Measurements from ENCODE around the gene PTPN14.

PTPN14 gene

GRCh38 chr1:214567481-214567980, 16.1 kb upstream of the PTPN14 start:
- DNase-seq, result no peak

- no peak for DNase-seq
Observed at GRCh38 chr1:214566158-214567104, 15.0 kb upstream of the PTPN14 start.

GRCh38 chr1:214565310-214565709, 13.9 kb upstream of the PTPN14 start:
- DNase-seq, result no peak

GRCh38 chr1:214563881-214564280, 12.5 kb upstream of the PTPN14 start:
- DNase-seq, result no peak

GRCh38 chr1:214557952-214558735, 6.7 kb upstream of the PTPN14 start:
- no peak for DNase-seq

- DNase-seq, result no peak
Observed at GRCh38 chr1:214553142-214553710, 1.8 kb upstream of the PTPN14 start.

GRCh38 chr1:214552174-214552608, 789 bp upstream of the PTPN14 start:
- DNase-seq, result no peak

GRCh38 chr1:214550857-214551435, 456 bp downstream of the PTPN14 start:
- no peak for DNase-seq

GRCh38 chr1:214550013-214550856, 1.2 kb downstream of the PTPN14 start:
- DNase-seq, result no peak

- no peak for DNase-seq
Observed at GRCh38 chr1:214549604-214550003, 1.8 kb downstream of the PTPN14 start.

- no peak for DNase-seq
Observed at GRCh38 chr1:214548988-214549387, 2.4 kb downstream of the PTPN14 start.

GRCh38 chr1:214548271-214548670, 3.1 kb downstream of the PTPN14 start:
- DNase-seq, result no peak

GRCh38 chr1:214547747-214548146, 3.7 kb downstream of the PTPN14 start:
- DNase-seq, result no peak

- no peak for DNase-seq
Observed at GRCh38 chr1:214546886-214547641, 4.3 kb downstream of the PTPN14 start.

GRCh38 chr1:214546084-214546483, 5.3 kb downstream of the PTPN14 start:
- DNase-seq, result no peak

GRCh38 chr1:214545293-214545692, 6.1 kb downstream of the PTPN14 start:
- DNase-seq, result no peak

- DNase-seq, result no peak
Observed at GRCh38 chr1:214544791-214545190, 6.6 kb downstream of the PTPN14 start.

- no peak for DNase-seq
Observed at GRCh38 chr1:214542275-214543199, 8.9 kb downstream of the PTPN14 start.

- DNase-seq, result no peak
Observed at GRCh38 chr1:214541693-214542092, 9.7 kb downstream of the PTPN14 start.

- DNase-seq, result no peak
Observed at GRCh38 chr1:214541206-214541605, 10.2 kb downstream of the PTPN14 start.
